ENCODE data around the gene ARHGEF2.

GRCh38 chr1:155999964-156000363 is 21.6 kb upstream of the ARHGEF2 start:
- TF ChIP-seq ZNF512 (tag; IDR thresholded peaks at IDR 0.05) (no peak), POLR2A (conservative IDR thresholded peaks at IDR 0.05) (no peak), ZBTB2 (IDR thresholded peaks at IDR 0.05) (no peak), E4F1 (CRISPR knock-in tag; IDR thresholded peaks at IDR 0.05; ENCODE audit: borderline replicate concordance) (no peak), NR1H2 (CRISPR knock-in tag; IDR thresholded peaks at IDR 0.05) (no peak), CBX8 (IDR thresholded peaks at IDR 0.05; ENCODE audit: borderline replicate concordance, extremely low read depth, low read depth, low read length, poor library complexity, severe bottlenecking) (no peak), BRCA1 (IDR thresholded peaks at IDR 0.05) (no peak), BRCA1 (CRISPR knock-in tag; IDR thresholded peaks at IDR 0.05) (no peak), HCFC1 (IDR thresholded peaks at IDR 0.05; ENCODE audit: low read depth, low read length) (no peak), IRF1 (CRISPR knock-in tag; IDR thresholded peaks at IDR 0.05; ENCODE audit: borderline replicate concordance) (no peak)
- TF ChIP-seq, protein P1, sequence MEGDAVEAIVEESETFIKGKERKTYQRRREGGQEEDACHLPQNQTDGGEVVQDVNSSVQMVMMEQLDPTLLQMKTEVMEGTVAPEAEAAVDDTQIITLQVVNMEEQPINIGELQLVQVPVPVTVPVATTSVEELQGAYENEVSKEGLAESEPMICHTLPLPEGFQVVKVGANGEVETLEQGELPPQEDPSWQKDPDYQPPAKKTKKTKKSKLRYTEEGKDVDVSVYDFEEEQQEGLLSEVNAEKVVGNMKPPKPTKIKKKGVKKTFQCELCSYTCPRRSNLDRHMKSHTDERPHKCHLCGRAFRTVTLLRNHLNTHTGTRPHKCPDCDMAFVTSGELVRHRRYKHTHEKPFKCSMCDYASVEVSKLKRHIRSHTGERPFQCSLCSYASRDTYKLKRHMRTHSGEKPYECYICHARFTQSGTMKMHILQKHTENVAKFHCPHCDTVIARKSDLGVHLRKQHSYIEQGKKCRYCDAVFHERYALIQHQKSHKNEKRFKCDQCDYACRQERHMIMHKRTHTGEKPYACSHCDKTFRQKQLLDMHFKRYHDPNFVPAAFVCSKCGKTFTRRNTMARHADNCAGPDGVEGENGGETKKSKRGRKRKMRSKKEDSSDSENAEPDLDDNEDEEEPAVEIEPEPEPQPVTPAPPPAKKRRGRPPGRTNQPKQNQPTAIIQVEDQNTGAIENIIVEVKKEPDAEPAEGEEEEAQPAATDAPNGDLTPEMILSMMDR (IDR thresholded peaks at IDR 0.05 in 2 of 3, conservative IDR thresholded peaks at IDR 0.05 in 1 of 3; ENCODE audit: insufficient read depth in 2 of 3, low read depth in 1 of 3, low read length in 3 of 3): no peak

Measured in K562 (cell line).